Measurements from ENCODE around the gene OMP.

- TF ChIP-seq RCOR1 (IDR thresholded peaks at IDR 0.05; ENCODE audit: insufficient replicate concordance, low read length) = no peak
- no peak for TF ChIP-seq USF2 (IDR thresholded peaks at IDR 0.05; ENCODE audit: low read depth, low read length)
- TF ChIP-seq, protein P1, sequence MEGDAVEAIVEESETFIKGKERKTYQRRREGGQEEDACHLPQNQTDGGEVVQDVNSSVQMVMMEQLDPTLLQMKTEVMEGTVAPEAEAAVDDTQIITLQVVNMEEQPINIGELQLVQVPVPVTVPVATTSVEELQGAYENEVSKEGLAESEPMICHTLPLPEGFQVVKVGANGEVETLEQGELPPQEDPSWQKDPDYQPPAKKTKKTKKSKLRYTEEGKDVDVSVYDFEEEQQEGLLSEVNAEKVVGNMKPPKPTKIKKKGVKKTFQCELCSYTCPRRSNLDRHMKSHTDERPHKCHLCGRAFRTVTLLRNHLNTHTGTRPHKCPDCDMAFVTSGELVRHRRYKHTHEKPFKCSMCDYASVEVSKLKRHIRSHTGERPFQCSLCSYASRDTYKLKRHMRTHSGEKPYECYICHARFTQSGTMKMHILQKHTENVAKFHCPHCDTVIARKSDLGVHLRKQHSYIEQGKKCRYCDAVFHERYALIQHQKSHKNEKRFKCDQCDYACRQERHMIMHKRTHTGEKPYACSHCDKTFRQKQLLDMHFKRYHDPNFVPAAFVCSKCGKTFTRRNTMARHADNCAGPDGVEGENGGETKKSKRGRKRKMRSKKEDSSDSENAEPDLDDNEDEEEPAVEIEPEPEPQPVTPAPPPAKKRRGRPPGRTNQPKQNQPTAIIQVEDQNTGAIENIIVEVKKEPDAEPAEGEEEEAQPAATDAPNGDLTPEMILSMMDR (conservative IDR thresholded peaks at IDR 0.05; ENCODE audit: low read depth, low read length) = no peak
- no peak for TF ChIP-seq SMC3 (IDR thresholded peaks at IDR 0.05; ENCODE audit: low read depth, low read length)
- TF ChIP-seq FOS (IDR thresholded peaks at IDR 0.05; ENCODE audit: low read depth, low read length) = no peak
Measured at GRCh38 chr11:77095551-77096490, 6.8 kb upstream of the OMP start.

All from IMR-90 (cell line).